SK-N-SH (cell line): Measurements from ENCODE around the gene MCM5.

Source experiments
- CTCF ChIP-seq: fragments of 200-600 bp; sonication (generic); IDR thresholded peaks from 2 replicates; pipeline ENCODE4 v1.6.1; 2017; ENCODE audit warnings: antibody characterized with exemption, mild to moderate bottlenecking, moderate library complexity
- ELF1 ChIP-seq: IDR thresholded peaks from 2 replicates; pipeline ENCODE4 v1.4.0; 2012
- EP300 ChIP-seq, 2 experiments: IDR thresholded peaks; 2 replicates each; pipeline versions ENCODE4 v1.4.0 to v1.6.1; 2012; ENCODE audit warnings: borderline replicate concordance in 1 of 2, low read depth in 1 of 2, low read length in 1 of 2
- EZH2phosphoT487 ChIP-seq: fragments of 200-600 bp; sonication (generic); IDR thresholded peaks from 2 replicates; pipeline ENCODE4 v1.6.1; 2017; ENCODE audit warnings: low read depth, mixed run types, mild to moderate bottlenecking, antibody characterized with exemption, moderate library complexity, borderline replicate concordance
- FOXM1 ChIP-seq: IDR thresholded peaks from 2 replicates; pipeline ENCODE4 v1.4.0; 2012; ENCODE audit warnings: low read depth, mild to moderate bottlenecking
- GABPA ChIP-seq: IDR thresholded peaks from 2 replicates; pipeline ENCODE4 v1.4.0; 2012; ENCODE audit warnings: low read depth, mild to moderate bottlenecking
- MAX ChIP-seq: IDR thresholded peaks from 2 replicates; pipeline ENCODE4 v1.4.0; 2012; ENCODE audit warnings: low read depth
- POLR2AphosphoS5 ChIP-seq: IDR thresholded peaks from 2 replicates; pipeline ENCODE4 v1.6.1; 2012; ENCODE audit warnings: low read depth, low read length
- RFX5 ChIP-seq: IDR thresholded peaks from 2 replicates; pipeline ENCODE4 v1.6.1; 2012; ENCODE audit warnings: mild to moderate bottlenecking, improper control_type of control experiment, low read length
- SMC3 ChIP-seq: IDR thresholded peaks from 2 replicates; pipeline ENCODE4 v1.6.1; 2012; ENCODE audit warnings: low read depth, low read length, improper control_type of control experiment

DNA sequence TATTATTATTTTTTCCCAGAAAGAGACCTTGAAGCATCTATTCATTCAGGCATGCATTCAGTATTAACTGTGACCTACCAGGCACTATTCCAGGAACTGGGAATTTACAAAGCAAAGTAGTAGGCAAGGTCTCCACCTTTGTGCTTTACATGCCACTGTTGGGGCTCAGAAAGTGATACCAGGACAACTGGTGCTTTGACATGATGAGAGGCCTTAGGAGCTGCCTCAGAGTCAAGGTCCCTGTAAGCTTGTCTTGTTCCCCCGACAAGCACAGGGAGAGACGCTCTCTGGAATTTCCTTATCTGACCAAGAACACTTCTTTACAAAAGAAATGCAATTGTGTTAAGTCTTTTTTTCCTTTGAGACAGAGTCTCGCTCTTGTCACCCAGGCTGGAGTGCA is 21.3 kb upstream of the MCM5 start:
- TF ChIP-seq EP300 (IDR thresholded peaks at IDR 0.05; ENCODE audit: borderline replicate concordance in 1 of 2, low read depth in 1 of 2, low read length in 1 of 2) (no peak), SMC3 (no peak), RFX5 (no peak), FOXM1 (no peak), GABPA (no peak), CTCF (no peak), POLR2AphosphoS5 (no peak), EZH2phosphoT487 (no peak), ELF1 (no peak), MAX (no peak)
